ENCODE data around the gene LPAR1. TPM values are rescaled to one million over a fixed set of nuclear protein-coding genes. Genes with fewer than 3 reads are reported as not detected.

Gene LPAR1
- total and polyA plus RNA-seq, 10 of the 15 experiments (the other 5 are each of a cell fraction or from before 2014, with no cell fraction given), result 3.3 to 12.9 (median 8.4) TPM

DNA sequence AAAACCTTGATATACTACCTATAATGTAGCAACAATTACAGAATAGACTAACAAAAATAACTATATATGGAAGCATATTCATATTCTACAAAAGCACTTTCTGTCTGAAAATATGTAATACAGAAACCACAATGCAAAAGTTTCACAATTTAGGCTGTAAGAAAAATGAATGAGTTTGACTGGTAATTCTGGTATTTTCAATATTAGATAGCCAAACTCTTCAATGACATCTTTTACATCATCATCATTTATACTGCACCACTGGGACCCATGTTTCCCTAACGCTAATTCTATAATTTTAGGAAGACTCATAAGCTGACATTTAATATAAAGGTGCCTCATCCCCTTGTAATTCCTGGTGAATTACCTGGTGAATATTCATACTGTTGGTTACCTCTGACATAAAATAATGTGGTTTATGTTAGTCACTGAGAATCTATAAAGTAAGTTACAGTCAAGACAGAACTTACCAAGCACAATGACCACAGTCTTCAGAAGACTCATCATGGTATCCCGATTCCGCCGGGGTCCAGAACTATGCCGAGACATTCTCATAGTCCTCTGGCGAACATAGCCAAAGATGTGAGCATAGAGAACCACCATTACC, 97.2 kb downstream of the LPAR1 start:
- in situ Hi-C loops (cut with MboI) (no loop called here), intact Hi-C loops (cut with micrococcal nuclease; ENCODE audit: unreplicated experiment) (no loop called here)
- FAIRE-seq, result peak; percentile 56
- 21% methylated on average over 6 of the region's 6 CpGs for WGBS (ENCODE audit: insufficient coverage, insufficient replicate concordance, low lambda C conversion rate, missing lambda C conversion rate)
- Histone ChIP-seq H3K27me3 (replicated peaks in 1 of 2; ENCODE audit: control insufficient read depth in 2 of 2, insufficient read depth in 2 of 2, low read length in 1 of 2) (no peaks in the 10 kb centered on the region), H3K4me3 (no peak overlapping the region), H4K20me1 (ENCODE audit: control insufficient read depth, insufficient read depth) (no peaks in the 10 kb centered on the region), H3K79me2 (ENCODE audit: control insufficient read depth, insufficient read depth, low read length) (no peaks in the 10 kb centered on the region), H3K9ac (ENCODE audit: control insufficient read depth, insufficient read depth, low read length) (no peak overlapping the region), H2AFZ (ENCODE audit: control insufficient read depth, low read depth, low read length) (no peak overlapping the region), H3K4me2 (ENCODE audit: control insufficient read depth, insufficient read depth) (no peak overlapping the region), H3K27ac (ENCODE audit: control insufficient read depth, insufficient read depth) (no peak overlapping the region), H3K36me3 (ENCODE audit: control insufficient read depth in 2 of 2, insufficient read depth in 2 of 2, low read length in 1 of 2) (no peaks in the 10 kb centered on the region), H3K4me1 (ENCODE audit: control insufficient read depth, insufficient read depth, low read length) (no peaks in the 10 kb centered on the region), H3K9me3 (replicated peaks; ENCODE audit: control insufficient read depth, insufficient read depth, low read length) (peaks cover 2% of the 10 kb centered on the region; the same call in 2 of the 3 replicates)
- DNase-seq (ENCODE audit: low read depth, low spot score), result no peak
- POLR2A ChIA-PET, result no interaction called here
- BruUV-seq (replicated peaks), result no TSS peak
- RAD21 ChIA-PET (ENCODE audit: unreplicated experiment), result no interaction called here
- SMC1A ChIA-PET (ENCODE audit: uncharacterized antibody, unreplicated experiment), result interaction anchor here (0.5 kb wide), 1 partner anchor 152 kb away, joined by 3 read pairs; no protein-coding TSS in a partner anchor
- CTCF ChIA-PET, result no interaction called here
- ATAC-seq, result peak; percentile 40
- TF ChIP-seq, protein P1, sequence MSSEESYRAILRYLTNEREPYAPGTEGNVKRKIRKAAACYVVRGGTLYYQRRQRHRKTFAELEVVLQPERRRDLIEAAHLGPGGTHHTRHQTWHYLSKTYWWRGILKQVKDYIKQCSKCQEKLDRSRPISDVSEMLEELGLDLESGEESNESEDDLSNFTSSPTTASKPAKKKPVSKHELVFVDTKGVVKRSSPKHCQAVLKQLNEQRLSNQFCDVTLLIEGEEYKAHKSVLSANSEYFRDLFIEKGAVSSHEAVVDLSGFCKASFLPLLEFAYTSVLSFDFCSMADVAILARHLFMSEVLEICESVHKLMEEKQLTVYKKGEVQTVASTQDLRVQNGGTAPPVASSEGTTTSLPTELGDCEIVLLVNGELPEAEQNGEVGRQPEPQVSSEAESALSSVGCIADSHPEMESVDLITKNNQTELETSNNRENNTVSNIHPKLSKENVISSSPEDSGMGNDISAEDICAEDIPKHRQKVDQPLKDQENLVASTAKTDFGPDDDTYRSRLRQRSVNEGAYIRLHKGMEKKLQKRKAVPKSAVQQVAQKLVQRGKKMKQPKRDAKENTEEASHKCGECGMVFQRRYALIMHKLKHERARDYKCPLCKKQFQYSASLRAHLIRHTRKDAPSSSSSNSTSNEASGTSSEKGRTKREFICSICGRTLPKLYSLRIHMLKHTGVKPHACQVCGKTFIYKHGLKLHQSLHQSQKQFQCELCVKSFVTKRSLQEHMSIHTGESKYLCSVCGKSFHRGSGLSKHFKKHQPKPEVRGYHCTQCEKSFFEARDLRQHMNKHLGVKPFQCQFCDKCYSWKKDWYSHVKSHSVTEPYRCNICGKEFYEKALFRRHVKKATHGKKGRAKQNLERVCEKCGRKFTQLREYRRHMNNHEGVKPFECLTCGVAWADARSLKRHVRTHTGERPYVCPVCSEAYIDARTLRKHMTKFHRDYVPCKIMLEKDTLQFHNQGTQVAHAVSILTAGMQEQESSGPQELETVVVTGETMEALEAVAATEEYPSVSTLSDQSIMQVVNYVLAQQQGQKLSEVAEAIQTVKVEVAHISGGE (CRISPR knock-in tag; IDR thresholded peaks at IDR 0.05), result no peak
- TF ChIP-seq, protein P2, sequence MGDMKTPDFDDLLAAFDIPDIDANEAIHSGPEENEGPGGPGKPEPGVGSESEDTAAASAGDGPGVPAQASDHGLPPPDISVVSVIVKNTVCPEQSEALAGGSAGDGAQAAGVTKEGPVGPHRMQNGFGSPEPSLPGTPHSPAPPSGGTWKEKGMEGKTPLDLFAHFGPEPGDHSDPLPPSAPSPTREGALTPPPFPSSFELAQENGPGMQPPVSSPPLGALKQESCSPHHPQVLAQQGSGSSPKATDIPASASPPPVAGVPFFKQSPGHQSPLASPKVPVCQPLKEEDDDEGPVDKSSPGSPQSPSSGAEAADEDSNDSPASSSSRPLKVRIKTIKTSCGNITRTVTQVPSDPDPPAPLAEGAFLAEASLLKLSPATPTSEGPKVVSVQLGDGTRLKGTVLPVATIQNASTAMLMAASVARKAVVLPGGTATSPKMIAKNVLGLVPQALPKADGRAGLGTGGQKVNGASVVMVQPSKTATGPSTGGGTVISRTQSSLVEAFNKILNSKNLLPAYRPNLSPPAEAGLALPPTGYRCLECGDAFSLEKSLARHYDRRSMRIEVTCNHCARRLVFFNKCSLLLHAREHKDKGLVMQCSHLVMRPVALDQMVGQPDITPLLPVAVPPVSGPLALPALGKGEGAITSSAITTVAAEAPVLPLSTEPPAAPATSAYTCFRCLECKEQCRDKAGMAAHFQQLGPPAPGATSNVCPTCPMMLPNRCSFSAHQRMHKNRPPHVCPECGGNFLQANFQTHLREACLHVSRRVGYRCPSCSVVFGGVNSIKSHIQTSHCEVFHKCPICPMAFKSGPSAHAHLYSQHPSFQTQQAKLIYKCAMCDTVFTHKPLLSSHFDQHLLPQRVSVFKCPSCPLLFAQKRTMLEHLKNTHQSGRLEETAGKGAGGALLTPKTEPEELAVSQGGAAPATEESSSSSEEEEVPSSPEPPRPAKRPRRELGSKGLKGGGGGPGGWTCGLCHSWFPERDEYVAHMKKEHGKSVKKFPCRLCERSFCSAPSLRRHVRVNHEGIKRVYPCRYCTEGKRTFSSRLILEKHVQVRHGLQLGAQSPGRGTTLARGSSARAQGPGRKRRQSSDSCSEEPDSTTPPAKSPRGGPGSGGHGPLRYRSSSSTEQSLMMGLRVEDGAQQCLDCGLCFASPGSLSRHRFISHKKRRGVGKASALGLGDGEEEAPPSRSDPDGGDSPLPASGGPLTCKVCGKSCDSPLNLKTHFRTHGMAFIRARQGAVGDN (IDR thresholded peaks at IDR 0.05), result no peak
- no peak for TF ChIP-seq RCOR1 (conservative IDR thresholded peaks at IDR 0.05; ENCODE audit: low read depth, low read length)
- TF ChIP-seq TCF3 (IDR thresholded peaks at IDR 0.05; ENCODE audit: borderline replicate concordance, insufficient read depth, low read depth, low read length), result no peak
- TF ChIP-seq KAT2A (conservative IDR thresholded peaks at IDR 0.05; ENCODE audit: control insufficient read depth, low read depth, low read length), result no peak
- no peak for TF ChIP-seq POU2F2 (IDR thresholded peaks at IDR 0.05; ENCODE audit: borderline replicate concordance, low read depth, low read length)
- TF ChIP-seq, protein P3, sequence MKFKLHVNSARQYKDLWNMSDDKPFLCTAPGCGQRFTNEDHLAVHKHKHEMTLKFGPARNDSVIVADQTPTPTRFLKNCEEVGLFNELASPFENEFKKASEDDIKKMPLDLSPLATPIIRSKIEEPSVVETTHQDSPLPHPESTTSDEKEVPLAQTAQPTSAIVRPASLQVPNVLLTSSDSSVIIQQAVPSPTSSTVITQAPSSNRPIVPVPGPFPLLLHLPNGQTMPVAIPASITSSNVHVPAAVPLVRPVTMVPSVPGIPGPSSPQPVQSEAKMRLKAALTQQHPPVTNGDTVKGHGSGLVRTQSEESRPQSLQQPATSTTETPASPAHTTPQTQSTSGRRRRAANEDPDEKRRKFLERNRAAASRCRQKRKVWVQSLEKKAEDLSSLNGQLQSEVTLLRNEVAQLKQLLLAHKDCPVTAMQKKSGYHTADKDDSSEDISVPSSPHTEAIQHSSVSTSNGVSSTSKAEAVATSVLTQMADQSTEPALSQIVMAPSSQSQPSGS (IDR thresholded peaks at IDR 0.05; ENCODE audit: low read length), result no peak
- no peak for TF ChIP-seq KDM1A (IDR thresholded peaks at IDR 0.05; ENCODE audit: borderline replicate concordance)
- no peak for TF ChIP-seq STAT3 (IDR thresholded peaks at IDR 0.05; ENCODE audit: low read depth, low read length)
- no peak for TF ChIP-seq ZNF622 (IDR thresholded peaks at IDR 0.05)
- TF ChIP-seq TARDBP (IDR thresholded peaks at IDR 0.05; ENCODE audit: borderline replicate concordance), result no peak
- no peak for TF ChIP-seq RB1 (IDR thresholded peaks at IDR 0.05; ENCODE audit: borderline replicate concordance)
- TF ChIP-seq POLR2A (IDR thresholded peaks at IDR 0.05; ENCODE audit: low read depth, low read length), result no peak
- no peak for TF ChIP-seq CHD1 (IDR thresholded peaks at IDR 0.05; ENCODE audit: low read depth, low read length)
- no peak for TF ChIP-seq SMAD1 (IDR thresholded peaks at IDR 0.05; ENCODE audit: low read depth, partially characterized antibody)

Data from GM12878 (cell line).